SK-N-MC (cell line): ENCODE results near the gene GINS2.

Experiments
- EZH2 ChIP-seq: fragments of 200-600 bp; sonication (generic); IDR thresholded peaks from one replicate; pipeline ENCODE4 v1.6.1; 2017; ENCODE audit warnings: antibody characterized with exemption
- POLR2AphosphoS5 ChIP-seq: IDR thresholded peaks from 2 replicates; pipeline ENCODE4 v1.6.1; 2012; ENCODE audit warnings: mild to moderate bottlenecking, low read depth, low read length, borderline replicate concordance

DNA sequence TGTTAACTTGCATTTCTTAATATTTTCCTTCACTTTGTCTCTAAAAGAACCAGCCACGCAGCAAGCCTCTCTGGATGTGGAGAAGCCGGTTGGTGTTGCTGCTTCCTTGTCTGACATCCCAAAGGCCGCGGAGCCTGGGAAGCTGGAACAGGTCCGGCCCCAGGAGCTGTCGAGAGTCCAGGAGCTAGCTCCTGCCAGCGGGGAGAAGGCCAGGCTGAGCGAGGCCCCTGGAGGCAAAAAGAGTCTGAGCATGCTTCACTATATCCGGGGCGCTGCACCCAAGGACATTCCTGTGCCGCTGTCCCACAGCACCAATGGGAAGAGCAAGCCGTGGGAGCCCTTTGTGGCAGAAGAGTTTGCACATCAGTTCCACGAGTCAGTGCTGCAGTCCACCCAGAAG is 22.8 kb downstream of the GINS2 start:
- TF ChIP-seq EZH2 (no peak), POLR2AphosphoS5 (no peak)
